Colonic mucosa (tissue), 4 donors: ENCODE measurements around the gene PTPRU. TPM values are rescaled to one million over a fixed set of nuclear protein-coding genes. Genes with fewer than 3 reads are reported as not detected.

ENCODE experiments used
- DNase-seq: peaks from one replicate; pipeline ENCODE4 v3.0.0-alpha.2; 2020
- H3K27ac ChIP-seq: fragments of 200-600 bp; one replicate; pipeline ENCODE4 v1.8.0; 2021
- H3K27me3 ChIP-seq: fragments of 200-600 bp; one replicate; pipeline ENCODE4 v1.8.0; 2021
- H3K36me3 ChIP-seq: fragments of 200-600 bp; one replicate; pipeline ENCODE4 v1.8.0; 2021
- H3K4me1 ChIP-seq: fragments of 200-600 bp; one replicate; pipeline ENCODE4 v1.8.0; 2021; ENCODE audit warnings: mild to moderate bottlenecking
- H3K4me3 ChIP-seq: fragments of 200-600 bp; one replicate; pipeline ENCODE4 v1.8.0; 2021
- H3K9ac ChIP-seq, 2 donors: one replicate each; pipeline ENCODE4 v1.7.0; 2013; ENCODE audit warnings: control low read depth in 2 of 2, low read depth in 2 of 2, low read length in 2 of 2
- H3K9me3 ChIP-seq: fragments of 200-600 bp; one replicate; pipeline ENCODE4 v1.8.0; 2021
- intact Hi-C: fragments of 100-400 bp; cut with DNase I; formaldehyde crosslinking; loops from one replicate; pipeline ENCODE4 v1.14.1; 2022
- total RNA-seq, 2 donors: library from RNA; stranded (reverse); fragmentation: NEBNext Ultra II Directional in 1 of 2; extraction: Animal tissue kit (Norgen Biotek cat#: 25700) in 1 of 2; gene quantifications; one replicate each; pipeline ENCODE4 v1.2.1, GENCODE V29; 2021
- TF ChIP-seq, protein P1 (sequence below): fragments of 200-600 bp; IDR thresholded peaks from one replicate; pipeline ENCODE4 v1.8.0; 2022; ENCODE audit warnings: antibody characterized with exemption, mild to moderate bottlenecking
- donor health status: healthy.
- donor health status: DM: no; HTN: no; CAD: no.
- donor health status: DM: no; HTN: no; CAD: no.

PTPRU gene
- total RNA-seq, 2 donors from 2014 or later, result 2.3 to 4.8 TPM

DNA sequence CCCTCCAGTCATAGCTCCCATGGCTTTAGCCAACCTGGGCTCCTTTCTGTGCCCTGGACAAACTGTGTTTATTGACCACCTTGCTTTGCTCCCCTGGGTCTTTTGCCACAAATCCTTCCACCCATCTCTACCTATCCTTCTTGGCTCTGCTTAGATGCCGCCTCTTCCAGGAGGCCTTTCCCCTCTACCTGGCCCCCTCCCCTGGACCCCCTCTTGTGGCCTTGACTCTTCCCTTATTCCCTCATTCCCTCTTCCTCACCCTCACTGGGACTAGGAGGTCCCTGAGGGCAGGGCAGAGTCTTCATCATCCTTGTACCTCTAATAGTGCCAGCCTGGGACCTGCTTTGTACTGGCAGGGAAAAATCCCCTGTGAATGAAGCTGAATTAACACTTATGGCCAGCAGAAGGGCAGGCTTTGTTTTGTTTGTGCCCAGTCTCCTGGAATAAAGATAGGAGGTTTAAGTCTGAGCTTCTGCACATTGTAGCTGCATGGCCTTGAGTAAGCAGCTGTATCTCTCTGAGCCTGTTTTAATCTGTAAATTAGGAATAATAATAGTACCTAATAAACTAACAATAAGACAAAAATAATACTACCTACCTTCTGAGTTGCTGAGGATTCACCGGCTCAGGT, 13.7 kb downstream of the PTPRU start:
- intact Hi-C loops, result loop anchor here (5.0 to 10.0 kb wide), 2 partner anchors 87 to 205 kb away; no protein-coding TSS in a partner anchor
- DNase-seq, result no peak
- H3K4me3 ChIP-seq, result no peak overlapping the region

DNA sequence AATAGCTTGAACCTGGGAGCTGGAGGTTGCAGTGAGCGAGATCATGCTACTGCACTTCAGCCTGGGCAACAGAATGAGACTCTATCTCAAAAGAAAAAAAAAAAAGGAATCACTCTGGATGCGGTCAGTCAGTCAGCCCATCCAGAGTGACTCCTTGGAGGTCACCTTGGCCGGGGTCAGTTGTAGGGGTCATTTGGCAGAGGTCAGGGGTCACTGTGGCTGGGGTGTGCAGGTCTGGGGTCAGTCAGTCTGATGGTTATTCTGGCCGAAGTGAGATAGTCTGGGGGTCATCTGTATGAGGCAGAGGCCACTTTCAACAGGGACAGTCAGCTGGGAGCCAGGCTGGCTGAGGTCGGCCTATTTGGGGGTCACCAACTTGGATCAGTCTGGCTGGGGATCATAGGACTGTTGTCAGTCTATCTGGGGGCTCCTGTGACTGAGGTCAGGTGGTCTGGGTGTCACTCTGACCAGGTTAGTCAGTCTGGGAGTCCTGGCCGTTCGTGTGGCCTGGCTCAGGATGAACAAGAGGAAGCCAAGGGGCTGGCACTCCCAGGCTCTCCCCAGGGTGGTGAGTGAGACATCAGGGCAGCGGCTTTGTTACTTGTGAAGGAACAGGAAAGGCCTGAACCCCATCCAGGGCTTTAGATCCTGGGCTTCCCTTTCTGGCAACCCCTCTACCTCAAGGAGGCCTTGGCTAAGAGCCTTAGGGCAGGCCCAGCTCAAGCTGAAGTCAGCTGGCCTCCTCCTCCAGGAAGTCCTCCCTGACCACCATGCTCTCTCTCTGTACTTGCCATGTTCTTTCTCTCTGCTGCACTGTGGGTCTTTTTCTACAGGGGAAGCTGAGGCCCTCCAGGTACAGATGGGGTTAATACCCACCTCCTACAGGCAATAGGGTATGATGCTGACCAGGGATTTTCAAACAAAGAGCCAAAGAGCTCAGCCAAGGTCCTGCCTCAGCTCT, 15.1 kb downstream of the PTPRU start:
- no peaks in the 10 kb centered on the region for H3K27me3 ChIP-seq
- no peaks in the 10 kb centered on the region for H3K9me3 ChIP-seq
- TF ChIP-seq, protein P1, sequence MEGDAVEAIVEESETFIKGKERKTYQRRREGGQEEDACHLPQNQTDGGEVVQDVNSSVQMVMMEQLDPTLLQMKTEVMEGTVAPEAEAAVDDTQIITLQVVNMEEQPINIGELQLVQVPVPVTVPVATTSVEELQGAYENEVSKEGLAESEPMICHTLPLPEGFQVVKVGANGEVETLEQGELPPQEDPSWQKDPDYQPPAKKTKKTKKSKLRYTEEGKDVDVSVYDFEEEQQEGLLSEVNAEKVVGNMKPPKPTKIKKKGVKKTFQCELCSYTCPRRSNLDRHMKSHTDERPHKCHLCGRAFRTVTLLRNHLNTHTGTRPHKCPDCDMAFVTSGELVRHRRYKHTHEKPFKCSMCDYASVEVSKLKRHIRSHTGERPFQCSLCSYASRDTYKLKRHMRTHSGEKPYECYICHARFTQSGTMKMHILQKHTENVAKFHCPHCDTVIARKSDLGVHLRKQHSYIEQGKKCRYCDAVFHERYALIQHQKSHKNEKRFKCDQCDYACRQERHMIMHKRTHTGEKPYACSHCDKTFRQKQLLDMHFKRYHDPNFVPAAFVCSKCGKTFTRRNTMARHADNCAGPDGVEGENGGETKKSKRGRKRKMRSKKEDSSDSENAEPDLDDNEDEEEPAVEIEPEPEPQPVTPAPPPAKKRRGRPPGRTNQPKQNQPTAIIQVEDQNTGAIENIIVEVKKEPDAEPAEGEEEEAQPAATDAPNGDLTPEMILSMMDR, result no peak
- no peaks in the 10 kb centered on the region for H3K36me3 ChIP-seq
- intact Hi-C loops, result no loop called here
- no peak for DNase-seq
- no peak overlapping the region for H3K27ac ChIP-seq
- no peaks in the 10 kb centered on the region for H3K4me1 ChIP-seq
- H3K4me3 ChIP-seq, result no peak overlapping the region
- H3K9ac ChIP-seq, result no peak overlapping the region

More for the DNA sequence above, 13.7 kb downstream of the PTPRU start:
- Histone ChIP-seq H3K36me3 (no peaks in the 10 kb centered on the region), H3K27ac (no peak overlapping the region), H3K9ac (no peak overlapping the region), H3K9me3 (no peaks in the 10 kb centered on the region), H3K4me1 (no peaks in the 10 kb centered on the region), H3K27me3 (no peaks in the 10 kb centered on the region)
- TF ChIP-seq, protein P1, result no peak

DNA sequence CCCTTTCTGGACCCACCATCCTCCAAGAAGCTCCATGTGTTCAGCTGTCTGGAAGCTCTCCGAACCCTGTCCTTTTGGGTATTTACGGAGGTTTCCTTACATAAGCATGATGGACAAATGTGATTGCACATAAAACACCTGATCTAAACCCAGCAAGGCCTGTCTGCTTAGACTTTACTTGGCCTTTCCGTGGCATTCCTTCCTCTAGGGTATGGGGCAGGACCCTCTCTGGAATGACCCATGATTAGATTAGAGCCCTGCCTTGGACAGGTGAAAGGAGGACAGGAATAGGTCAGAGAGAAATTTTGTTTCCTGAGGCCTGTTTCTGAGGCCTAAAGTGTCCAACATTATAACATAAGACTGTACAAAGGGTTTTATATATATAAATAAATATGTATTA, 16.9 kb downstream of the PTPRU start:
- intact Hi-C loops, result no loop called here
- TF ChIP-seq, protein P1, result no peak
- H3K9me3 ChIP-seq, result no peaks in the 10 kb centered on the region

DNA sequence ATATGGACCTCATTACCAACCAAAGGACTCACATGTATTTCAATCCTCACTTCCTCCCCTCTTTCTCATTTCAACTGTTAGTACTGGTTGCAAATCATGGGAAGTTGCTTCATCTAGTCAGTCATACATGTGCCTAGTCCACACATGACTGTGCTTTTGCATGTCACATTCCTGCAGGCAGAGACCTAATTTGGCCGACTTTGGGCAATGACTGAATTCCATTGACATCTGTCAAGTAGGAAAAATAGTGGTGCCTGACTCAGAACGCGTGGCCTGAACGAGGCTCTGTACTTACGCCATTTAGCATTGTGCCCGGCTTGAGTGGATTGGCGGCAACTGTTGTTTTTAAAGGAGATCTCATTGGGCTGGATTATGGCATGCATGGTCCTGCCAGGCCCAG, 18.0 kb downstream of the PTPRU start:
- no peaks in the 10 kb centered on the region for H3K9me3 ChIP-seq
- no peaks in the 10 kb centered on the region for H3K27me3 ChIP-seq
- DNase-seq, result no peak
- H3K27ac ChIP-seq, result no peak overlapping the region
- no peaks in the 10 kb centered on the region for H3K4me1 ChIP-seq
- H3K9ac ChIP-seq, result no peak overlapping the region
- no peak overlapping the region for H3K4me3 ChIP-seq
- intact Hi-C loops, result no loop called here
- TF ChIP-seq, protein P1, result no peak
- H3K36me3 ChIP-seq, result no peaks in the 10 kb centered on the region

More for the DNA sequence above, 16.9 kb downstream of the PTPRU start:
- H3K4me1 ChIP-seq, result no peaks in the 10 kb centered on the region
- DNase-seq, result no peak
- H3K27ac ChIP-seq, result no peak overlapping the region
- no peaks in the 10 kb centered on the region for H3K36me3 ChIP-seq
- H3K27me3 ChIP-seq, result no peaks in the 10 kb centered on the region
- no peak overlapping the region for H3K4me3 ChIP-seq
- H3K9ac ChIP-seq, result no peak overlapping the region

DNA sequence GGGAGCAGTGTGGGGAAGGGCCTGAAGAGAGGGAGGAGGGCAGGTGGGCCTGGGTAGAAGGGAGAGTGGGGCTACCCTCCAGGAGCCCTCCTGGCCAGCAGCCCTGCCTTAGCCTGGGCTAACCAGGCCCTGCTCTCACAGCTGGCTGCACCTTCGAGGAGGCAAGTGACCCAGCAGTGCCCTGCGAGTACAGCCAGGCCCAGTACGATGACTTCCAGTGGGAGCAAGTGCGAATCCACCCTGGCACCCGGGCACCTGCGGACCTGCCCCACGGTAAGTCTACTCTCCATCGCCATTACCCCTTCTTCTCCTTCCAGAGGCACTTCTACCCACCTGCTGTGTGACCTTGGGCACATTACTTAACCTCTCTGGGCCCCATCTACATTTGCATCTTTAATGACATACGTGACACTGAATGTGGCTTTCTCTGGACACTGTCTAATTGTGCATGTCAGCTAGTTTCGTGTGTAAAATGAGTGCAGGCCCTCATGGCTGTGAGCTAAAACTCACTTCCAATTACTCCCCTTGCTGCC, 18.9 kb downstream of the PTPRU start:
- Histone ChIP-seq H3K36me3 (no peaks in the 10 kb centered on the region), H3K9ac (no peak overlapping the region), H3K4me3 (no peak overlapping the region), H3K4me1 (no peaks in the 10 kb centered on the region), H3K9me3 (no peaks in the 10 kb centered on the region), H3K27ac (no peak overlapping the region), H3K27me3 (no peaks in the 10 kb centered on the region)
- TF ChIP-seq, protein P1, result no peak
- DNase-seq, result no peak
- intact Hi-C loops, result no loop called here
